Measurements from ENCODE around the gene GPR55.

GPR55 gene

GRCh38 chr2:230885463-230886130 is 39.4 kb downstream of the GPR55 start:
- DNase-seq (ENCODE audit: low read depth): peak; percentile 94
- TF ChIP-seq, protein P1, sequence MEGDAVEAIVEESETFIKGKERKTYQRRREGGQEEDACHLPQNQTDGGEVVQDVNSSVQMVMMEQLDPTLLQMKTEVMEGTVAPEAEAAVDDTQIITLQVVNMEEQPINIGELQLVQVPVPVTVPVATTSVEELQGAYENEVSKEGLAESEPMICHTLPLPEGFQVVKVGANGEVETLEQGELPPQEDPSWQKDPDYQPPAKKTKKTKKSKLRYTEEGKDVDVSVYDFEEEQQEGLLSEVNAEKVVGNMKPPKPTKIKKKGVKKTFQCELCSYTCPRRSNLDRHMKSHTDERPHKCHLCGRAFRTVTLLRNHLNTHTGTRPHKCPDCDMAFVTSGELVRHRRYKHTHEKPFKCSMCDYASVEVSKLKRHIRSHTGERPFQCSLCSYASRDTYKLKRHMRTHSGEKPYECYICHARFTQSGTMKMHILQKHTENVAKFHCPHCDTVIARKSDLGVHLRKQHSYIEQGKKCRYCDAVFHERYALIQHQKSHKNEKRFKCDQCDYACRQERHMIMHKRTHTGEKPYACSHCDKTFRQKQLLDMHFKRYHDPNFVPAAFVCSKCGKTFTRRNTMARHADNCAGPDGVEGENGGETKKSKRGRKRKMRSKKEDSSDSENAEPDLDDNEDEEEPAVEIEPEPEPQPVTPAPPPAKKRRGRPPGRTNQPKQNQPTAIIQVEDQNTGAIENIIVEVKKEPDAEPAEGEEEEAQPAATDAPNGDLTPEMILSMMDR (conservative IDR thresholded peaks at IDR 0.05; ENCODE audit: low read depth, low read length): no peak
- H3K4me3 ChIP-seq (ENCODE audit: low read depth, low read length): no peak overlapping the region

- TF ChIP-seq, protein P1 (conservative IDR thresholded peaks at IDR 0.05; ENCODE audit: low read depth, low read length): no peak
- H3K4me3 ChIP-seq (ENCODE audit: low read depth, low read length): no peak overlapping the region
- DNase-seq (ENCODE audit: low read depth): no peak
Measured at GRCh38 chr2:230881840-230882239, 43.2 kb downstream of the GPR55 start.

GRCh38 chr2:230879891-230880290 is 45.2 kb downstream of the GPR55 start:
- TF ChIP-seq, protein P1 (conservative IDR thresholded peaks at IDR 0.05; ENCODE audit: low read depth, low read length): no peak
- no peak overlapping the region for H3K4me3 ChIP-seq (ENCODE audit: low read depth, low read length)
- no peak for DNase-seq (ENCODE audit: low read depth)

DNA sequence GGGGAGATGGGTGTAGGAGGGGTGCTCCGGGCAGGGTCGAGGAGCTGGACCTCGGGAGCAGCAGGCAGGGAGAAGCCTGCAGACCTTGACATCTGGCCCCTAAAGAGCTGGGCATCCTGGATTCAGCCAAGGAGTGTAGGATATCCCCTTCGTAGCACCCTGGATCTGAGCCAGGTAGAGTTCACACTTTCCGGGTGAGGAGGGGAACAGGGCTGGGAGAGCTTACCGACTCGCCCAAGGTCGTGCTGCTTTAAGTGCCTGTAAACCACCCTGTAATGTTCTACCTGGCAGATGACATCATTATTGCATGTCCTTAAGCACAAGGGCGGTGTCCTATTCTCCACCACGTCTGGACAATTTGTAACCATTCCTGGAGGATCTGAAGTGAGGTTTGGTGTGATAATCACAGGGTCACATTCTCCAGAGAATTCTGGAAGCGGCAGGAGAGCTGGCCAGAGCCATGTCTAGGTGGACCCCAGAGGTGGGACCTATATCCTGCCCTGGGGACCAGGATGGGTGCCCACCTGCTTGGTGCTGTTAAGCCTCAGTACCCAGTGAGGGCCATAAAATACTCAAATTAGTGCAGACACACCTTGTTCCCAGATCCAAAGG is 45.7 kb downstream of the GPR55 start:
- DNase-seq (ENCODE audit: low read depth): no peak
- H3K4me3 ChIP-seq (ENCODE audit: low read depth, low read length): no peak overlapping the region
- TF ChIP-seq, protein P1 (conservative IDR thresholded peaks at IDR 0.05; ENCODE audit: low read depth, low read length): no peak

DNA sequence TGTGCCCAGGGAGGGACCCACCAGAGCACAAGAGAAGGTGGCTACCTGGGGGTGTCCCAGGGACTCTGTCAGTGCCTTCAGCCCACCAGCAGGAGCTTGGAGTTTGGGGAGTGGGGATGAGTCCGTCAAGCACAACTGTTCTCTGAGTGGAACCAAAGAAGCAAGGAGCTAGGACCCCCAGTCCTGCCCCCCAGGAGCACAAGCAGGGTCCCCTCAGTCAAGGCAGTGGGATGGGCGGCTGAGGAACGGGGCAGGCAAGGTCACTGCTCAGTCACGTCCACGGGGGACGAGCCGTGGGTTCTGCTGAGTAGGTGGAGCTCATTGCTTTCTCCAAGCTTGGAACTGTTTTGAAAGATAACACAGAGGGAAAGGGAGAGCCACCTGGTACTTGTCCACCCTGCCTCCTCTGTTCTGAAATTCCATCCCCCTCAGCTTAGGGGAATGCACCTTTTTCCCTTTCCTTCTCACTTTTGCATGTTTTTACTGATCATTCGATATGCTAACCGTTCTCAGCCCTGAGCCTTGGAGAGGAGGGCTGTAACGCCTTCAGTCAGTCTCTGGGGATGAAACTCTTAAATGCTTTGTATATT is 46.3 kb downstream of the GPR55 start:
- TF ChIP-seq, protein P1 (conservative IDR thresholded peaks at IDR 0.05; ENCODE audit: low read depth, low read length): no peak
- no peak overlapping the region for H3K4me3 ChIP-seq (ENCODE audit: low read depth, low read length)
- no peak for DNase-seq (ENCODE audit: low read depth)

DNA sequence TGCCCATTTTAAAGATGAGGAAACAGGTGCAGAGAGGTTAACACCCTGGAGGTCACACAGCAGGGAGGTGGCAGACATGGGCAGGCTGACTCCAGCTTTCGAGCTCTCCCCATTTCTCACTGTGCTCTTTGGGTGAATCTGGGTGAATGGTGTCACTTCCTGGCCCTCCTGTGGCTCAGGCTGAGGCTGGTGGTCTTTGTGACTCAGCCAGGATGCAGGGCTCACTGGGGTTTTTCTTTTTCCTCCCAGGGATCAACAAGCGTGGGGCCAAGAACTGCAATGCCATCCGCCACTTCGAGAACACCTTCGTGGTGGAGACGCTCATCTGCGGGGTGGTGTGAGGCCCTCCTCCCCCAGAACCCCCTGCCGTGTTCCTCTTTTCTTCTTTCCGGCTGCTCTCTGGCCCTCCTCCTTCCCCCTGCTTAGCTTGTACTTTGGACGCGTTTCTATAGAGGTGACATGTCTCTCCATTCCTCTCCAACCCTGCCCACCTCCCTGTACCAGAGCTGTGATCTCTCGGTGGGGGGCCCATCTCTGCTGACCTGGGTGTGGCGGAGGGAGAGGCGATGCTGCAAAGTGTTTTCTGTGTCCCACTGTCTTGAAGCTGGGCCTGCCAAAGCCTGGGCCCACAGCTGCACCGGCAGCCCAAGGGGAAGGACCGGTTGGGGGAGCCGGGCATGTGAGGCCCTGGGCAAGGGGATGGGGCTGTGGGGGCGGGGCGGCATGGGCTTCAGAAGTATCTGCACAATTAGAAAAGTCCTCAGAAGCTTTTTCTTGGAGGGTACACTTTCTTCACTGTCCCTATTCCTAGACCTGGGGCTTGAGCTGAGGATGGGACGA is 47.1 kb downstream of the GPR55 start:
- no peak for DNase-seq (ENCODE audit: low read depth)
- no peak overlapping the region for H3K4me3 ChIP-seq (ENCODE audit: low read depth, low read length)
- TF ChIP-seq, protein P1 (conservative IDR thresholded peaks at IDR 0.05; ENCODE audit: low read depth, low read length): no peak
